Upper lobe of right lung (tissue), 1 donor: ENCODE measurements around the gene TREML4. TPM values are rescaled to one million over a fixed set of nuclear protein-coding genes. Genes with fewer than 3 reads are reported as not detected.

Source experiments
- ATAC-seq: fragments of 200-7000 bp; cut with Tn5 transposase; one replicate; pipeline ENCODE4 v1.9.1; 2020; ENCODE audit warnings: mild to moderate bottlenecking, moderate library complexity
- DNase-seq: peaks from one replicate; pipeline ENCODE4 v3.0.0-alpha.2; 2020
- H3K27ac ChIP-seq: fragments of 200-600 bp; one replicate; pipeline ENCODE4 v1.8.0; 2022
- H3K27me3 ChIP-seq: fragments of 200-600 bp; one replicate; pipeline ENCODE4 v1.8.0; 2022; ENCODE audit warnings: mild to moderate bottlenecking
- H3K36me3 ChIP-seq: fragments of 200-600 bp; one replicate; pipeline ENCODE4 v1.8.0; 2022
- H3K4me1 ChIP-seq: fragments of 200-600 bp; one replicate; pipeline ENCODE4 v1.8.0; 2022
- H3K4me3 ChIP-seq: fragments of 200-600 bp; one replicate; pipeline ENCODE4 v1.8.0; 2022; ENCODE audit warnings: mild to moderate bottlenecking
- H3K9me3 ChIP-seq: fragments of 200-600 bp; one replicate; pipeline ENCODE4 v1.8.0; 2022
- CTCF ChIP-seq: fragments of 200-600 bp; IDR thresholded peaks from one replicate; pipeline ENCODE4 v1.8.0; 2022; ENCODE audit warnings: antibody characterized with exemption
- intact Hi-C: fragments of 100-400 bp; cut with DNase I; formaldehyde crosslinking; loops from one replicate; pipeline ENCODE4 v1.11.0; 2022
- total RNA-seq: library from RNA; stranded (reverse); fragmentation: NEBNext Ultra II Directional; extraction: Animal tissue kit (Norgen Biotek cat#: 25700); gene quantifications from one replicate; pipeline ENCODE4 v1.2.1, GENCODE V29; 2021
- donor health status: DM: no; HTN: yes; CAD: no; lungs with severe emphysema.

TREML4 gene
- total RNA-seq, 1 donor from 2014 or later, result not detected

DNA sequence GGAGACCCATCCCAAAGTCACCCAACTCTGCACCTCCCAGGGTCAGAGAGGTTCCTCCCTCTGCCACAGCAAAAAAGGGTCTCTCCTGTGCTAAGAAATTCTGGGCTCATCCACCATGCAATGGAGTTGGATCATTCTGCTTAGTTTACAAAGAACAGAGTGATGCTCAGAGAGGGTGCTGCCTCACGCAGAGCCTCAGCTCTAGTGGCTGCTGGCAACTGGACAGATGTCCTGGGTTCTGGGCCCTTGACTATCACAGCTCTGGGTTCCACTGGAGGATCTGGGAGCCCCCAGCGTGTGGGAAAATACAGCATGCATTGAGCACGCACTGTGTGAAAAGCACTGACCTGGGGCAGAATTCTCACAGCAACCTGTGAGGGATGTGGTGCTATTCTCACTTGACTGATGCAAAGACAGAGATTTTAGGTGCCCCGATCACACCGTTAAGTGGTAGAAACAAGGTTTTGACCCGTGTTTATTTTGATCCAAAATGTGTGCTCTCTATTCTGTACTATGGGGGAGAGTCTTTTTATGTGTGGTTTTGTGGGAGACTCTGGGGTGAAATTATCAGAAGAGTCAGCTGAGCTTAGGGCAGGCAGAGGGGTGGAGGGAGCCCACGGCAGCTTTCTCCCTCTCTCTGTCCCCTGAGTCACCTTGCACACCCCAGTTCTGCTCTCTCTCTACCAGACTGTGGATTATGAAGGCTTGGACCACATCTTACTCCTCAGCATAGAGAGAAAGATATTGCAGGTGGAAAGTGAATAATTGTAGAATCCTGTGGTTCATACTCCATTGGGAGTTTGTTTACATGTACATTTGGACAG lies 19.9 kb downstream of the TREML4 start:
- TF ChIP-seq CTCF, result no peak
- H3K4me1 ChIP-seq, result no peaks in the 10 kb centered on the region
- DNase-seq, result no peak
- no peak for ATAC-seq
- H3K9me3 ChIP-seq, result no peaks in the 10 kb centered on the region
- intact Hi-C loops, result no loop called here
- H3K27ac ChIP-seq, result no peak overlapping the region
- no peaks in the 10 kb centered on the region for H3K27me3 ChIP-seq
- no peaks in the 10 kb centered on the region for H3K36me3 ChIP-seq
- H3K4me3 ChIP-seq, result no peak overlapping the region

DNA sequence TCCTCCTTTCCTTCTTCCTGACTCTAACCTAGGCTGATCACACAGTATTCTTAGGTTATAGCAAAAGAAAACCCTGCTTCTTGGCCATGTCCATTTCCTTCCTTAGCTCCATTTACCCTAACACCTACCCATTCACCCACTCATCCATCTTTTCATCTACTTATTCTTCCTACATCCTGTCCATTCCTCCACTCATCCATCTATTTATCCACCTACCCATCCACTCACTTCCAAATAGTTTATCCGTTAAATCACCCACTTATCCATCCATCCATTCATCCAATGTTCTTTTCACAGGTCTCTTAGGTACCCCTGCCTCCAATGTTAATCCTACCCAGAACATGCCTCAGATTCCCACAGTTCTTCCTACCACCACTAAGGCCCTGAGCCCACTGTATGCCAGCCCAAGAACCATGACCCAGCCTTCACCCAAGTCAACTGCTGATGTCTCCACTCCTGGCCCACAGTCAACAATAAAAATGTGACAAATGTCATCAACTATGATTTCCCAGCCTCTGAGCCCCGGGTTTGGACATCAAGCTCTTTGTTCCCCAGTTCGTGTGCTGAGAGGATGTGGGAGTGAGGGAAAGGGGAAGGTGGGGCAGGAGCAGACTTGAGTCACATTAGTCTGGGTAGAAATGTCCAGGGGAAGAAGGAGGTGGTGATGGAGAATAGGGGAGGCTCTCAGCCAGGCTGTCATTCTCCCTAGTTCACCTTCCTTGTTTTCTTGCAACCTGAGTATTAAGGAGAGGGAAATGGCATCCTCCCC lies 24.4 kb downstream of the TREML4 start:
- H3K4me1 ChIP-seq, result no peaks in the 10 kb centered on the region
- no peak for DNase-seq
- no peak overlapping the region for H3K4me3 ChIP-seq
- no peaks in the 10 kb centered on the region for H3K27me3 ChIP-seq
- H3K36me3 ChIP-seq, result no peaks in the 10 kb centered on the region
- no peak overlapping the region for H3K27ac ChIP-seq
- TF ChIP-seq CTCF, result no peak
- H3K9me3 ChIP-seq, result no peaks in the 10 kb centered on the region
- intact Hi-C loops, result no loop called here
- ATAC-seq, result peak; percentile 70

- H3K9me3 ChIP-seq, result no peaks in the 10 kb centered on the region
- no peaks in the 10 kb centered on the region for H3K36me3 ChIP-seq
- intact Hi-C loops, result no loop called here
- ATAC-seq, result no peak
- no peak overlapping the region for H3K27ac ChIP-seq
- no peaks in the 10 kb centered on the region for H3K4me1 ChIP-seq
- TF ChIP-seq CTCF, result no peak
- H3K4me3 ChIP-seq, result no peak overlapping the region
- no peaks in the 10 kb centered on the region for H3K27me3 ChIP-seq
- no peak for DNase-seq
Observed at GRCh38 chr6:41255110-41255509, 27.0 kb downstream of the TREML4 start.

DNA sequence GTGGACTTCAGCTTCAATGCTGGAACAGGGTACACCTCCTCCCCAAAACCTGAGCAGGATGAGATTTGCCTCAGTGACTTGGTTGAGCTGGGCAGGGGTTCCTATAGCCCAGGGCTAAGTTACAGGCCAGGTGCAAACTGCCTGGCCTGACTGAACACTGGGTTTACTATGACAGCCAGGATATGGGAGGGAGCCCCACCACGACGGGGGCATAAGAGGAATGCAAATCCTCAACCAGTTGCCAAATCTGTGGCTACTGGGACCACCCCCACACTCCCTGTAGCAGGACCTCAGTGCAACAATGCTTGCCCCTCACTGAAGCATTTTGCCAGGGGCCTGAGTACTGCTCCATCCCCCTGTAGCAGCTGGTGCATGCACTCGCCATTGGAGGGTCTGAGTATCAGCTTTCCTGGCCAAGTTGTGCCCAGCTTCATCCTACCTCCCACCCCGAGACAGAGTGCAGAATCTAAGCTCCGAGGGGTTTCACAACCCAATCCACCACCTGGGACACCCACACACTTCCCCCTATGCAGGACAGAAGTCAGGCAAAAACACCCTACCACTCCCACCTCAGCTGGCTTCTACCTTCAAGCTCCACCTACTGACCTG lies 27.6 kb downstream of the TREML4 start:
- intact Hi-C loops, result no loop called here
- TF ChIP-seq CTCF, result no peak
- Histone ChIP-seq H3K27me3 (no peaks in the 10 kb centered on the region), H3K9me3 (no peaks in the 10 kb centered on the region), H3K4me3 (no peak overlapping the region), H3K27ac (no peak overlapping the region), H3K4me1 (no peaks in the 10 kb centered on the region), H3K36me3 (no peaks in the 10 kb centered on the region)
- DNase-seq (no peak), ATAC-seq (no peak)

- intact Hi-C loops, result no loop called here
- Histone ChIP-seq H3K4me3 (no peak overlapping the region), H3K27ac (no peak overlapping the region), H3K4me1 (no peaks in the 10 kb centered on the region), H3K27me3 (no peaks in the 10 kb centered on the region), H3K36me3 (no peaks in the 10 kb centered on the region), H3K9me3 (no peaks in the 10 kb centered on the region)
- ATAC-seq (no peak), DNase-seq (no peak)
- TF ChIP-seq CTCF, result no peak
Observed at GRCh38 chr6:41256383-41256782, 28.2 kb downstream of the TREML4 start.
